K562 (cell line): ENCODE measurements around the gene TLE6. TPM values are rescaled to one million over a fixed set of nuclear protein-coding genes. Genes with fewer than 3 reads are reported as not detected.

Experiments used
- ATF6 ChIP-seq: sonication (generic); formaldehyde crosslinking; IDR thresholded peaks from 2 replicates; pipeline ENCODE4 v1.4.0; 2020; ENCODE audit warnings: mild to moderate bottlenecking, missing genetic modification reagents
- ERF ChIP-seq: fragments of 450-650 bp; formaldehyde crosslinking; IDR thresholded peaks from 2 replicates; pipeline ENCODE4 v1.4.0; 2020; ENCODE audit warnings: mild to moderate bottlenecking, mixed read lengths
- HNRNPLL ChIP-seq: fragments of 200-400 bp; formaldehyde crosslinking; IDR thresholded peaks from 2 replicates; pipeline ENCODE4 v1.6.1; 2017; ENCODE audit warnings: low read length, low read depth, mild to moderate bottlenecking; ENCODE audit not compliant: poor library complexity, severe bottlenecking
- MAX ChIP-seq: sonication (generic); formaldehyde crosslinking; IDR thresholded peaks from 2 replicates; pipeline ENCODE4 v1.9.0; 2022; ENCODE audit warnings: mild to moderate bottlenecking, missing genetic modification reagents
- MECOM ChIP-seq: fragments of 250-450 bp; sonication (Bioruptor Pico); IDR thresholded peaks from 2 replicates; pipeline ENCODE4 v1.8.0; 2022; ENCODE audit warnings: inconsistent platforms
- MEIS2 ChIP-seq: fragments of 450-650 bp; IDR thresholded peaks from 2 replicates; pipeline ENCODE4 v1.6.1; 2014; ENCODE audit warnings: mild to moderate bottlenecking; ENCODE audit not compliant: partially characterized antibody
- MITF ChIP-seq: IDR thresholded peaks from 2 replicates; pipeline ENCODE4 v1.6.1; 2014; ENCODE audit warnings: antibody characterized with exemption
- MYC ChIP-seq, 2 experiments: fragments of 250-450 bp in 1 of 2; sonication (Bioruptor Pico) in 1 of 2; IDR thresholded peaks; 2 replicates each; pipeline versions ENCODE4 v1.5.1 to v1.6.1; 2012 to 2021; ENCODE audit warnings: low read depth in 2 of 2, borderline replicate concordance in 1 of 2, improper control_type of control experiment in 1 of 2, low read length in 1 of 2, mild to moderate bottlenecking in 1 of 2, moderate library complexity in 1 of 2
- TAF7 ChIP-seq: fragments of 450-650 bp; IDR thresholded peaks from 2 replicates; pipeline ENCODE4 v1.6.1; 2016; ENCODE audit warnings: missing genetic modification characterization, missing compliant biosample characterization
- TRIM28 ChIP-seq: fragments of 450-650 bp; IDR thresholded peaks from 2 replicates; pipeline ENCODE4 v1.6.1; 2017
- ZBTB1 ChIP-seq: sonication (generic); formaldehyde crosslinking; IDR thresholded peaks from 2 replicates; pipeline ENCODE4 v1.8.1; 2023; ENCODE audit warnings: missing genetic modification reagents, low read depth, mild to moderate bottlenecking, borderline replicate concordance
- ZNF318 ChIP-seq, 2 experiments: fragments of 450-650 bp; IDR thresholded peaks; 2 replicates each; pipeline ENCODE4 v1.6.1; 2016; ENCODE audit warnings: mild to moderate bottlenecking in 2 of 2, borderline replicate concordance in 1 of 2, low read depth in 1 of 2, moderate library complexity in 1 of 2
- ZNF764 ChIP-seq: fragments of 250-450 bp; sonication (Bioruptor Pico); IDR thresholded peaks from 2 replicates; pipeline ENCODE4 v1.4.0; 2020; ENCODE audit warnings: low read depth, mild to moderate bottlenecking, moderate library complexity
- polyA plus RNA-seq, 8 experiments: library from polyadenylated mRNA; depleted of rRNA in 4 of 8; stranded (reverse) in 5 of 8; unstranded in 3 of 8; fragments of >200 nt; fragmentation: Nextera tagmentation in 2 of 8; fragmentation: Illumina TruSeq in 1 of 8; extraction: Ambion mirVana in 2 of 8; extraction: Trizol in 1 of 8; gene quantifications; 2 replicates each; pipeline versions ENCODE4 v1.2.1 to v1.2.3, GENCODE V29; 2011 to 2014; ENCODE audit warnings: inconsistent platforms in 1 of 8, missing spikeins in 1 of 8
- total RNA-seq, 7 experiments: library from RNA; depleted of rRNA in 6 of 7; stranded (reverse); fragments of >200 nt in 6 of 7; fragmentation: Illumina TruSeq in 2 of 7; extraction: Trizol in 2 of 7; gene quantifications; 2 replicates each; pipeline versions ENCODE4 v1.2.1 to v1.2.3, GENCODE V29; 2011 to 2021; ENCODE audit warnings: low replicate concordance in 1 of 7

The TLE6 gene
- total and polyA plus RNA-seq, 9 of the 15 experiments (the other 6 are each of a cell fraction or from before 2014, with no cell fraction given), result 1.1 to 6.1 (median 2.5) TPM

GRCh38 chr19:2950286-2951124, 26.9 kb upstream of the TLE6 start (continued):
- TF ChIP-seq ZNF318 (IDR thresholded peaks at IDR 0.05; ENCODE audit: borderline replicate concordance in 1 of 2, low read depth in 1 of 2) (0 out of 4 replicates have a peak, but pooled peaks of 1 of the 2 experiments have one; percentile 45), ZBTB1 (CRISPR knock-in tag) (peak; percentile 63; the same call in 1 of the 2 replicates), TAF7 (tag) (peak; percentile 91), MAX (CRISPR knock-in tag) (peak; percentile 54; the same call in 1 of the 2 replicates), HNRNPLL (peak; percentile 66), TRIM28 (0 out of 2 replicates have a peak, but pooled peaks have one; percentile 12), MEIS2 (peak; percentile 60), ZNF764 (CRISPR knock-in tag) (no peak), MITF (no peak), MECOM (CRISPR knock-in tag) (0 out of 2 replicates have a peak, but pooled peaks have one; percentile 49), ERF (CRISPR knock-in tag) (0 out of 2 replicates have a peak, but pooled peaks have one; percentile 16), ATF6 (CRISPR knock-in tag) (peak; percentile 95), MYC (IDR thresholded peaks at IDR 0.05; ENCODE audit: low read depth, low read length) (no peak), MYC (CRISPR knock-in tag; IDR thresholded peaks at IDR 0.05; ENCODE audit: borderline replicate concordance, low read depth) (no peak)
